GM19025 (cell line): Measurements from ENCODE around the gene GZMM.

Experiments used
- ATAC-seq: cut with Tn5 transposase; IDR thresholded peaks from one replicate; pipeline ENCODE4 v1.9.1; 2021; ENCODE audit warnings: mild to moderate bottlenecking, low read depth, moderate library complexity; ENCODE audit not compliant: unreplicated experiment

The GZMM gene

GRCh38 chr19:511101-511851, 32.6 kb upstream of the GZMM start:
- ATAC-seq = no peak

- no peak for ATAC-seq
Measured at GRCh38 chr19:512547-513365, 31.1 kb upstream of the GZMM start.

GRCh38 chr19:513368-514165, 30.3 kb upstream of the GZMM start:
- ATAC-seq = no peak

GRCh38 chr19:514166-514663, 29.6 kb upstream of the GZMM start:
- ATAC-seq = no peak

GRCh38 chr19:517721-518597, 25.9 kb upstream of the GZMM start:
- ATAC-seq = no peak

- ATAC-seq = no peak
Measured at GRCh38 chr19:518598-519231, 25.1 kb upstream of the GZMM start.

GRCh38 chr19:519449-519865, 24.4 kb upstream of the GZMM start:
- ATAC-seq = no peak

- no peak for ATAC-seq
Measured at GRCh38 chr19:522726-523125, 21.1 kb upstream of the GZMM start.

- no peak for ATAC-seq
Measured at GRCh38 chr19:524062-524674, 19.7 kb upstream of the GZMM start.

- ATAC-seq = no peak
Measured at GRCh38 chr19:525029-525428, 18.8 kb upstream of the GZMM start.

- ATAC-seq = no peak
Measured at GRCh38 chr19:525857-526419, 17.9 kb upstream of the GZMM start.

- no peak for ATAC-seq
Measured at GRCh38 chr19:530134-531008, 13.5 kb upstream of the GZMM start.

GRCh38 chr19:531009-531752, 12.7 kb upstream of the GZMM start:
- peak; percentile 72 for ATAC-seq

- ATAC-seq = peak; percentile 31
Measured at GRCh38 chr19:531753-532560, 11.9 kb upstream of the GZMM start, which contains the start of gene CDC34. Gene CDC34 (plus strand): TSS chr19:531760. CDS start chr19:531932, 172 bp downstream.

- ATAC-seq = no peak
Measured at GRCh38 chr19:532561-533363, 11.1 kb upstream of the GZMM start.
